Esophagus squamous epithelium (tissue), 5 donors: Measurements from ENCODE around the gene XPNPEP1. TPM values are rescaled to one million over a fixed set of nuclear protein-coding genes. Genes with fewer than 3 reads are reported as not detected.

Source experiments
- DNase-seq: peaks from one replicate; lab custom pipeline; 2025; lab: John Stamatoyannopoulos, UW
- H3K27ac ChIP-seq, 4 donors: fragments of 200-600 bp; sonication (generic); one replicate each; pipeline ENCODE4 v1.5.1; 2016 to 2019; ENCODE audit warnings: mild to moderate bottlenecking in 1 of 4
- H3K27me3 ChIP-seq, 4 donors: fragments of 200-600 bp; sonication (generic); 1 replicate in 3 of 4; 2 replicates in 1 of 4; pipeline versions ENCODE4 v1.5.1 to v1.6.0; 2017 to 2021; ENCODE audit warnings: antibody characterized with exemption in 1 of 4
- H3K36me3 ChIP-seq, 3 donors: fragments of 200-600 bp; sonication (generic); one replicate each; pipeline ENCODE4 v1.5.1; 2016 to 2019
- H3K4me1 ChIP-seq, 3 donors: fragments of 200-600 bp; sonication (generic); one replicate each; pipeline ENCODE4 v1.5.1; 2017 to 2019
- H3K4me3 ChIP-seq, 4 donors: fragments of 200-600 bp; sonication (generic); 1 replicate in 3 of 4; 2 replicates in 1 of 4; pipeline ENCODE4 v1.5.1; 2016 to 2019; ENCODE audit warnings: mild to moderate bottlenecking in 2 of 4, moderate library complexity in 1 of 4
- H3K9me3 ChIP-seq, 3 donors: fragments of 200-600 bp; sonication (generic); one replicate each; pipeline ENCODE4 v1.5.1; 2016 to 2019
- CTCF ChIP-seq, 6 experiments: fragments of 450-650 bp in 4 of 6; fragments of 200-600 bp in 2 of 6; sonication (generic) in 2 of 6; IDR thresholded peaks; one replicate each; pipeline ENCODE4 v1.5.1; 2016 to 2019; ENCODE audit warnings: antibody characterized with exemption in 6 of 6, mild to moderate bottlenecking in 4 of 6, moderate library complexity in 4 of 6
- POLR2A ChIP-seq, 4 donors: fragments of 450-650 bp; IDR thresholded peaks; one replicate each; pipeline ENCODE4 v1.6.1; 2017; ENCODE audit warnings: antibody characterized with exemption in 4 of 4, mild to moderate bottlenecking in 4 of 4, moderate library complexity in 3 of 4
- WGBS, 2 donors: methylation state at CpG; one replicate each; pipeline ENCODE4 v1.1.5; 2018; 5-methylcytosine and 5-hydroxymethylcytosine counted together
- intact Hi-C: fragments of 100-400 bp; cut with DNase I; formaldehyde crosslinking; loops from one replicate; pipeline ENCODE4 v1.15.0; 2022
- total RNA-seq, 4 donors: library from RNA; depleted of rRNA; stranded (reverse); fragments of >200 nt; gene quantifications; one replicate each; pipeline ENCODE4 v1.1.0, GENCODE V29; 2016
- donor health status: DM: yes; HTN: yes; CAD: no.

The XPNPEP1 gene
- total RNA-seq, 4 donors from 2014 or later: 39.0 to 79.3 (median 60.1) TPM

- H3K36me3 ChIP-seq: no peaks in the 10 kb centered on the region
- H3K27me3 ChIP-seq: no peaks in the 10 kb centered on the region
- TF ChIP-seq CTCF (IDR thresholded peaks at IDR 0.05) (no peak), POLR2A (IDR thresholded peaks at IDR 0.05) (no peak)
- 57 to 86% methylated on average over 4 of the region's 4 CpGs for WGBS, 2 donors
- no peak overlapping the region for H3K4me3 ChIP-seq
- H3K4me1 ChIP-seq: peaks cover 0 to 5% (median 0%) of the 10 kb centered on the region in 3 donors
- intact Hi-C loops: no loop called here
- H3K9me3 ChIP-seq: no peaks in the 10 kb centered on the region
- H3K27ac ChIP-seq: no peak overlapping the region
- no peak for DNase-seq
Measured at GRCh38 chr10:109941236-109941862, 18.0 kb upstream of the XPNPEP1 start.

- DNase-seq: no peak
- no peak overlapping the region for H3K27ac ChIP-seq
- TF ChIP-seq POLR2A (IDR thresholded peaks at IDR 0.05): no peak
- no peak for TF ChIP-seq CTCF (IDR thresholded peaks at IDR 0.05)
- H3K4me1 ChIP-seq: peaks cover 0 to 5% (median 1%) of the 10 kb centered on the region in 3 donors
- no peak overlapping the region for H3K4me3 ChIP-seq
- no peaks in the 10 kb centered on the region for H3K36me3 ChIP-seq
- H3K9me3 ChIP-seq: no peaks in the 10 kb centered on the region
- H3K27me3 ChIP-seq: no peaks in the 10 kb centered on the region
- WGBS, 2 donors: 90 to 93% methylated on average over 3 of the region's 3 CpGs
- intact Hi-C loops: no loop called here
Measured at GRCh38 chr10:109940553-109940952, 17.2 kb upstream of the XPNPEP1 start.

- WGBS, 2 donors: 71 to 86% methylated on average over 1 of the region's 1 CpG
- intact Hi-C loops: no loop called here
Measured at GRCh38 chr10:109940117-109940516, 16.8 kb upstream of the XPNPEP1 start.

DNA sequence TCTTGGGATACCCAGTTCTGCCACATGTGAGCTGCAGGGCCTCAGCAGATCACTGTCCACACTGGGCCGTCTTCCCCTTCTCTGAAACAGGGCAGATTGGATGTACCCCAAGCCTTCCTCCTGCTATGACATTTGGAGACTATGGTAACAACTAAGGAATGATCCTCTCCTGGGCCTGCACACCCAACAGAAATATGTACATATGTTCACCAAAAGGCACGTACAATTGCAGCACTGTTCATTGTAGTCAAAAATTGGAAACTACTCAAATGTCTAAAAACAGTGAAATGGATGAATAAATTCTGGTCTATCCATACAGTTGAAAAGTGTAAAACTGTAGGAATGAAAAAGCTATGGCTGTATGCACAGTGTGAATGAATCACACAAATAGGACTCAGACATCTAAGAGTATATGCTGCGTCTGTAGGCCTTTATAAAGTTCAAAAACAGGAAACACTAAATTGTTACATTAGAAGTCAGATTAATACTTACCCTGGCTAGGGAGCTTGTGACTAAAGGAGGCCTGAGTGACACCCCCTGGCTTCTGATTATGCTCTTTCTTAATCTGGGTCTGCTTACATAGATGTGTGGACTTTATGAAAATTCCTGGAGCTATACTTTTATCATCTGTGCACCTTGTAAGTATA is 16.1 kb upstream of the XPNPEP1 start:
- Histone ChIP-seq H3K9me3 (no peaks in the 10 kb centered on the region), H3K4me3 (no peak overlapping the region), H3K36me3 (no peaks in the 10 kb centered on the region), H3K27ac (no peak overlapping the region), H3K4me1 (peaks cover 8 to 17% (median 10%) of the 10 kb centered on the region in 3 donors), H3K27me3 (no peaks in the 10 kb centered on the region)
- no peak for DNase-seq
- intact Hi-C loops: no loop called here
- TF ChIP-seq CTCF (IDR thresholded peaks at IDR 0.05) (no peak), POLR2A (IDR thresholded peaks at IDR 0.05) (no peak)
- 72 to 78% methylated on average over 3 of the region's 3 CpGs for WGBS, 2 donors

More at GRCh38 chr10:109940117-109940516, 16.8 kb upstream of the XPNPEP1 start:
- Histone ChIP-seq H3K27me3 (no peaks in the 10 kb centered on the region), H3K4me1 (peaks cover under 1 to 10% (median 4%) of the 10 kb centered on the region in 3 donors), H3K9me3 (no peaks in the 10 kb centered on the region), H3K36me3 (no peaks in the 10 kb centered on the region), H3K27ac (no peak overlapping the region), H3K4me3 (no peak overlapping the region)
- no peak for DNase-seq
- no peak for TF ChIP-seq POLR2A (IDR thresholded peaks at IDR 0.05)
- no peak for TF ChIP-seq CTCF (IDR thresholded peaks at IDR 0.05)

GRCh38 chr10:109937460-109938065 is 14.3 kb upstream of the XPNPEP1 start:
- Histone ChIP-seq H3K27me3 (no peaks in the 10 kb centered on the region), H3K9me3 (no peaks in the 10 kb centered on the region), H3K4me1 (peaks cover 9 to 25% (median 16%) of the 10 kb centered on the region in 3 donors), H3K4me3 (no peak overlapping the region), H3K36me3 (no peaks in the 10 kb centered on the region), H3K27ac (no peak overlapping the region)
- TF ChIP-seq POLR2A (IDR thresholded peaks at IDR 0.05): no peak
- TF ChIP-seq CTCF (IDR thresholded peaks at IDR 0.05): no peak
- 86% methylated on average over 6 of the region's 6 CpGs for WGBS, 2 donors
- no peak for DNase-seq
- intact Hi-C loops: no loop called here
